ENCODE measurements around the gene TLE7. TPM values are rescaled to one million over a fixed set of nuclear protein-coding genes. Genes with fewer than 3 reads are reported as not detected.

The TLE7 gene
- total RNA-seq, 2 donors from 2014 or later: 0.22 to 0.24 TPM

DNA sequence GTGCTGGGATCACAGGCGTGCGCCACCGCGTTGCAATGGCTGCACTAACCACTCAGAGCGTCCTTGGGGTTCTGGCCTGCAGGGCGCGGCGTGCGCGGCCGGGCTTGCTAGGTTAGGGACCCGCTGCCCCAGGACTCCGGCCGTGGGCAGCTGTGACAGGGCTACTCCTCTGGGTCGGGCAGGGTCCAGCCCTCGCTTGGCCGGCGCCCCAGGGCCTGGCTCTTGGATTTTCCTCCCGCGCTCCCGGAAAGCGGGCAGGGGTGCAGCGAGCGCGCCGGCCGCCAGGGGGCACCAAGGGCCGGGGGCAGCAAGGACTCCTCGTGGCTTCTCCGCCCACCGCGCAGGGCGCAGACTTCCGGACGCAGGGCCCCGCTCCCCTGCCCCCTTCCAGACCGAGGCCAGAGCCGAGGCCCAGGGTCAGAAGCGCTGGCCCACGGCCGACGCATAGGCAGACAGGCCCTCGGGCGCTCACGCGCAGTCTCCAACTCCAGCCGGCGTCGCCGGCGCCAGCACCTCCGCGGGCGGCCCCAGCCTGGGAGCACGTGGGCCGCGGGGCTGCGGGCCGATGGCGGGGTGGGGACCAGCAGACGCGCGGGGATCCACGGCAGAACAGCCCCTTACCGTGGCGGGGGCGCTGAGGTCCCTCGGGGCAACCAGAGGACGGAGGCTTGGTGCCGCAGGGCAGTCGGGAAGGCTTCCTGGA is 355 bp downstream of the TLE7 start:
- H3K27ac Mint-ChIP-seq: no peak overlapping the region
- peaks cover 10% of the 10 kb centered on the region for H3K9me3 ChIP-seq (ENCODE audit: control insufficient read depth, low read length)
- H3K4me1 ChIP-seq (ENCODE audit: control insufficient read depth, insufficient read depth, low read length): no peaks in the 10 kb centered on the region
- no peak overlapping the region for H3K4me3 ChIP-seq (ENCODE audit: low read length)
- no peak overlapping the region for H3K27ac ChIP-seq (ENCODE audit: low read depth, low read length)
- peak; percentile 80 for DNase-seq
- H3K27me3 ChIP-seq (ENCODE audit: control insufficient read depth, insufficient read depth, low read length, poor library complexity, severe bottlenecking): peaks cover 30% of the 10 kb centered on the region
- peaks cover 38% of the 10 kb centered on the region for H3K9me3 Mint-ChIP-seq
- H3K4me3 Mint-ChIP-seq: no peak overlapping the region
- H3K4me1 Mint-ChIP-seq: no peaks in the 10 kb centered on the region
- H3K27me3 Mint-ChIP-seq (ENCODE audit: insufficient read depth): peaks cover 44% of the 10 kb centered on the region
- H3K36me3 ChIP-seq (ENCODE audit: control insufficient read depth, insufficient read depth, low read length): no peaks in the 10 kb centered on the region
- 94 to 97% methylated on average over 54 to 71 of the region's 71 CpGs for WGBS, 2 experiments (ENCODE audit: insufficient coverage in 1 of 2, insufficient read length in 1 of 2)
- TF ChIP-seq, protein P1, sequence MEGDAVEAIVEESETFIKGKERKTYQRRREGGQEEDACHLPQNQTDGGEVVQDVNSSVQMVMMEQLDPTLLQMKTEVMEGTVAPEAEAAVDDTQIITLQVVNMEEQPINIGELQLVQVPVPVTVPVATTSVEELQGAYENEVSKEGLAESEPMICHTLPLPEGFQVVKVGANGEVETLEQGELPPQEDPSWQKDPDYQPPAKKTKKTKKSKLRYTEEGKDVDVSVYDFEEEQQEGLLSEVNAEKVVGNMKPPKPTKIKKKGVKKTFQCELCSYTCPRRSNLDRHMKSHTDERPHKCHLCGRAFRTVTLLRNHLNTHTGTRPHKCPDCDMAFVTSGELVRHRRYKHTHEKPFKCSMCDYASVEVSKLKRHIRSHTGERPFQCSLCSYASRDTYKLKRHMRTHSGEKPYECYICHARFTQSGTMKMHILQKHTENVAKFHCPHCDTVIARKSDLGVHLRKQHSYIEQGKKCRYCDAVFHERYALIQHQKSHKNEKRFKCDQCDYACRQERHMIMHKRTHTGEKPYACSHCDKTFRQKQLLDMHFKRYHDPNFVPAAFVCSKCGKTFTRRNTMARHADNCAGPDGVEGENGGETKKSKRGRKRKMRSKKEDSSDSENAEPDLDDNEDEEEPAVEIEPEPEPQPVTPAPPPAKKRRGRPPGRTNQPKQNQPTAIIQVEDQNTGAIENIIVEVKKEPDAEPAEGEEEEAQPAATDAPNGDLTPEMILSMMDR (conservative IDR thresholded peaks at IDR 0.05): peak; percentile 77
- no peaks in the 10 kb centered on the region for H3K36me3 Mint-ChIP-seq (ENCODE audit: low read depth)
- H3K9ac ChIP-seq (ENCODE audit: extremely low read depth, low read length, poor library complexity, severe bottlenecking): no peak overlapping the region

- Mint-ChIP-seq H3K36me3 (ENCODE audit: low read depth) (no peaks in the 10 kb centered on the region), H3K27me3 (ENCODE audit: insufficient read depth) (peaks cover 45% of the 10 kb centered on the region), H3K4me1 (no peaks in the 10 kb centered on the region), H3K9me3 (peaks cover 31% of the 10 kb centered on the region), H3K4me3 (no peak overlapping the region), H3K27ac (no peak overlapping the region)
- TF ChIP-seq, protein P1 (conservative IDR thresholded peaks at IDR 0.05): peak; percentile 75
- Histone ChIP-seq H3K27me3 (ENCODE audit: control insufficient read depth, insufficient read depth, low read length, poor library complexity, severe bottlenecking) (peaks cover 35% of the 10 kb centered on the region), H3K9me3 (ENCODE audit: control insufficient read depth, low read length) (peaks cover 4% of the 10 kb centered on the region), H3K36me3 (ENCODE audit: control insufficient read depth, insufficient read depth, low read length) (no peaks in the 10 kb centered on the region), H3K4me3 (ENCODE audit: low read length) (no peak overlapping the region), H3K27ac (ENCODE audit: low read depth, low read length) (no peak overlapping the region), H3K4me1 (ENCODE audit: control insufficient read depth, insufficient read depth, low read length) (no peaks in the 10 kb centered on the region), H3K9ac (ENCODE audit: extremely low read depth, low read length, poor library complexity, severe bottlenecking) (no peak overlapping the region)
- DNase-seq: peak; percentile 76
- WGBS, 2 experiments (ENCODE audit: insufficient coverage in 1 of 2, insufficient read length in 1 of 2): 52 to 76% methylated on average over 12 to 25 of the region's 25 CpGs
Observed at GRCh38 chr16:71440669-71441347, 1.0 kb downstream of the TLE7 start.

- no peak for DNase-seq
- WGBS, 2 experiments (ENCODE audit: insufficient coverage in 1 of 2, insufficient read length in 1 of 2): 50 to 57% methylated on average over 2 of the region's 3 CpGs
- peaks cover 44% of the 10 kb centered on the region for H3K27me3 Mint-ChIP-seq (ENCODE audit: insufficient read depth)
- no peaks in the 10 kb centered on the region for H3K4me1 ChIP-seq (ENCODE audit: control insufficient read depth, insufficient read depth, low read length)
- H3K9me3 Mint-ChIP-seq: peaks cover 20% of the 10 kb centered on the region
- no peak overlapping the region for H3K9ac ChIP-seq (ENCODE audit: extremely low read depth, low read length, poor library complexity, severe bottlenecking)
- TF ChIP-seq, protein P1 (conservative IDR thresholded peaks at IDR 0.05): no peak
- H3K27me3 ChIP-seq (ENCODE audit: control insufficient read depth, insufficient read depth, low read length, poor library complexity, severe bottlenecking): peaks cover 37% of the 10 kb centered on the region
- no peak overlapping the region for H3K4me3 ChIP-seq (ENCODE audit: low read length)
- H3K27ac ChIP-seq (ENCODE audit: low read depth, low read length): no peak overlapping the region
- no peaks in the 10 kb centered on the region for H3K36me3 Mint-ChIP-seq (ENCODE audit: low read depth)
- H3K4me1 Mint-ChIP-seq: no peaks in the 10 kb centered on the region
- H3K36me3 ChIP-seq (ENCODE audit: control insufficient read depth, insufficient read depth, low read length): no peaks in the 10 kb centered on the region
- H3K4me3 Mint-ChIP-seq: no peak overlapping the region
- H3K9me3 ChIP-seq (ENCODE audit: control insufficient read depth, low read length): no peaks in the 10 kb centered on the region
- H3K27ac Mint-ChIP-seq: no peak overlapping the region
Observed at GRCh38 chr16:71439523-71439922, 2.3 kb downstream of the TLE7 start.

Measured in endodermal cell (in vitro differentiated cells).